GM18505 (cell line): ENCODE data around the gene SNTG2.

Experiments
- ATAC-seq: cut with Tn5 transposase; IDR thresholded peaks from one replicate; pipeline ENCODE4 v1.9.1; 2021; ENCODE audit not compliant: unreplicated experiment
- POLR2A ChIP-seq: IDR thresholded peaks from 4 replicates; pipeline ENCODE4 v1.6.1; 2011; ENCODE audit warnings: borderline replicate concordance; ENCODE audit not compliant: insufficient read depth, insufficient read length; ENCODE audit errors: extremely low read depth

Gene SNTG2

DNA sequence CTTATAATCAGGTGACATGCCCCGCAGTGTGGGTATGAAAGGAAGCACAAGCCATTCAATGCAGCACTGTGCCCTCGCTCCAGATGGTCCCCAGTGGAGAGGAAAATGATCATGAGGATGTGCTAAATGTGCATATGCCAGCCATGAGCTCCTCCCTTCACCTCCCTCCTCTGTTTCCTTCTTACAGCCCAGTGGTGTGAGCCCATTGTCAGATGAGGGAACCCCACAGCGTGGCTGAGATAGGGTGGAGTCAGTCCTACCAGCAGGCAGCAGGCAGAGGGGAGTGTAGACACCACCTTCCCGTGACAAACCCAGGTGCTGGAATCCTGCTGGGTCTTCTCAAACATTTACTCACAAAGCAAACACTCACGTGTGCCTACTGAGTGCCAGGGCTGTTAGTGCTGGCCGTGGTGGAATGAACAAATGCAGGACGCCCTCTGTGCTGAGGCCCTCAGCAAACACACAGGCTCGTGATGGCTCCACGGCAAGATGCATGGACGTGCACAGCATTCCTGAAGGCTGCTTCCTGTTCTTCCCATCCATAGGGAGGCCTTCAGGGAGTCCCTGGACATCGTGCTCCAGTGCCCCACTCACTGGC lies 280.9 kb downstream of the SNTG2 start:
- TF ChIP-seq POLR2A: no peak
- ATAC-seq: no peak

DNA sequence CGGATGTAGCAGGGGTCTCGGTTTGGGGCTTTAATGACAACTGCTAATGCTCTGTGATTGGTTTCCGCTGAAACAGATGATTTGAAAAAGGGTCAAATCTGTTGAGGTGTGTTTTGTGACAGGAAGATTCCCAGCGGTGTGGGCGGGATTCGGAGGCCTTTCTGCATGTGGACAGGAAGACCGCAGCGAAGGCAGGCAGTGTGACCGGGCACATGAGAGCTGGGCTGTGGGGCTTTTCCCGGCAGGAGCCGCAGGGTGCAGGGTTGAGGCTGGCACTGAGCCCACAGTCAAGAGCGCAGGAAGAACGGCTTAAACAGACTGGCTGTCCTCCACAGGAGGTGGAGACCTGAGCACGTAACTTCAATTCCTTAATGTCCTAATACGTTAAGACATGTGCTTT lies 282.6 kb downstream of the SNTG2 start:
- TF ChIP-seq POLR2A: no peak
- no peak for ATAC-seq

GRCh38 chr2:1234731-1235308 lies 284.2 kb downstream of the SNTG2 start:
- ATAC-seq: no peak
- TF ChIP-seq POLR2A: no peak

- ATAC-seq: no peak
- TF ChIP-seq POLR2A: no peak
Observed at GRCh38 chr2:1235806-1236205, 285.2 kb downstream of the SNTG2 start.

- no peak for TF ChIP-seq POLR2A
- ATAC-seq: no peak
Observed at GRCh38 chr2:1236606-1237005, 286.0 kb downstream of the SNTG2 start.

DNA sequence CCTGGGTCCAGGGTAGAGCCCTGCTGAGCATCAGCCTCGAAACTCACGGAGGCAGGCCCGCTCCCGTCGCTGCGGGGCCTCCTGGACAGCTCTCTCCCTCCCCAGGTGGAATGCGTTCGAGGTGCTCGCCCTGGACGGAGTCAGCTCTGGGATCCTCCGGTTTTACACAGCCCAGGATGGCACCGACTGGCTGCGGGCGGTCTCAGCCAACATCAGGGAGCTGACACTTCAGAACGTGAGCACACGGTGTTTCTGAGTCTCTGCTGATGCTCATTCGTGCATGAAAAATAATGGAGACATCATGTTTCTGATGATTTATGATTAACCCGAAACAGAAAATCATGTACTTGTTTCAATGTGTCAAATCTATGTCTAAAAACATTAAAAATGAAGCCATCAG lies 287.1 kb downstream of the SNTG2 start:
- TF ChIP-seq POLR2A: no peak
- no peak for ATAC-seq

- no peak for TF ChIP-seq POLR2A
- ATAC-seq: no peak
Observed at GRCh38 chr2:1238598-1239138, 288.0 kb downstream of the SNTG2 start.

- ATAC-seq: no peak
- no peak for TF ChIP-seq POLR2A
Observed at GRCh38 chr2:1245193-1245592, 294.5 kb downstream of the SNTG2 start.

- TF ChIP-seq POLR2A: no peak
- ATAC-seq: no peak
Observed at GRCh38 chr2:1246239-1246638, 295.6 kb downstream of the SNTG2 start.

GRCh38 chr2:1246991-1247390 lies 296.3 kb downstream of the SNTG2 start:
- no peak for ATAC-seq

DNA sequence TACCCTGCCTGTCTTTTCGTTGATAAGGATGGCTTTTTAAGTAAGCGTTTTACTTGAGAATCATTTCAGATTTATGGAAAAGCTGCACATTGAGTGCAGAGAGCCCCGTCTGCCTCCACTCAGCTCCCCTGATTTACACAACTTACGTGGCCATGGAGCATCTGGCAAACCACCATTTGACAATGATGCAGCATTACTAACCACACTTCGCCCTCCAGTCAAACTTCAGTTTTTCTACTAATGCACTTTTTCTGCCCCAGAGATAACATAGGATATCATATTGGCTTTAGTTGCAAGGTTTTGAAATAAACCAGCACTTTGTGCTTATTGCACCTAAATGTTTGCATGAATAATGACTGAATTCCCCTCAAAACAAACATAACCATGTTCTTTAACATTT lies 297.5 kb downstream of the SNTG2 start:
- no peak for TF ChIP-seq POLR2A
- no peak for ATAC-seq

More at GRCh38 chr2:1246991-1247390, 296.3 kb downstream of the SNTG2 start:
- TF ChIP-seq POLR2A: no peak

- no peak for TF ChIP-seq POLR2A
- ATAC-seq: no peak
Observed at GRCh38 chr2:1249897-1250687, 299.4 kb downstream of the SNTG2 start.

DNA sequence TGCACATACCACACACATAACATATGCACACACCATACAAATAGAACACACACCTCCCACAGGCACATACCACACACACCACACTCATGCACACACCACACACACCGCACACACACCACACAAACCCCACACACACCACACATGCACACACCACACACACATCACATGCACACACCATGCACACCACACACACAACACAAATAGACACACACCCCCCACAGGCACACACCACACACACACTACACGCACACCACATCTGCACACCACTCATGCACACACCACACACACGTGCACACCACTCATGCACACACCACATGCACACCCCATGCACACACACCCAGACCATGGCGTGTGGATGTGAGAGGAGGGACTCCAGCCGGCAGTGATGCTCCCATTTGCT lies 300.9 kb downstream of the SNTG2 start:
- TF ChIP-seq POLR2A: no peak
- ATAC-seq: no peak

GRCh38 chr2:1253629-1254028 lies 303.0 kb downstream of the SNTG2 start:
- ATAC-seq: no peak
- TF ChIP-seq POLR2A: no peak
